HG02885 (cell line): ENCODE data around the gene PPP3CA.
"Not testable (repeated sequence)": the region's sequence is repeated elsewhere in the genome, so short reads cannot be mapped to it uniquely, and the experiment has no call there.

Source experiments
- ATAC-seq: cut with Tn5 transposase; IDR thresholded peaks from one replicate; pipeline ENCODE4 v1.9.1; 2021; ENCODE audit warnings: mild to moderate bottlenecking; ENCODE audit not compliant: unreplicated experiment, poor library complexity

Gene PPP3CA

GRCh38 chr4:101155945-101156344 lies 191.4 kb downstream of the PPP3CA start:
- ATAC-seq: no peak

GRCh38 chr4:101155368-101155767 lies 192.0 kb downstream of the PPP3CA start:
- ATAC-seq: no peak

- ATAC-seq: no peak
Measured at GRCh38 chr4:101153653-101154052, 193.7 kb downstream of the PPP3CA start.

- no peak for ATAC-seq
Measured at GRCh38 chr4:101152521-101152920, 194.8 kb downstream of the PPP3CA start.

GRCh38 chr4:101148551-101148950 lies 198.8 kb downstream of the PPP3CA start:
- no peak for ATAC-seq

GRCh38 chr4:101147283-101147682 lies 200.0 kb downstream of the PPP3CA start:
- ATAC-seq: no peak

- no peak for ATAC-seq
Measured at GRCh38 chr4:101145021-101145420, 202.3 kb downstream of the PPP3CA start.

GRCh38 chr4:101142259-101142658 lies 205.1 kb downstream of the PPP3CA start:
- ATAC-seq: peak; percentile 52

GRCh38 chr4:101141855-101142254 lies 205.5 kb downstream of the PPP3CA start:
- peak; percentile 11 for ATAC-seq

GRCh38 chr4:101141230-101141629 lies 206.1 kb downstream of the PPP3CA start:
- peak; percentile 37 for ATAC-seq

GRCh38 chr4:101140228-101140627 lies 207.1 kb downstream of the PPP3CA start:
- ATAC-seq: no peak

GRCh38 chr4:101136373-101137370 lies 210.7 kb downstream of the PPP3CA start:
- no peak for ATAC-seq

GRCh38 chr4:101135371-101136010 lies 211.8 kb downstream of the PPP3CA start:
- peak; percentile 74 for ATAC-seq

- ATAC-seq: not testable (repeated sequence)
Measured at GRCh38 chr4:101131058-101131457, 216.3 kb downstream of the PPP3CA start.

- not testable (repeated sequence) for ATAC-seq
Measured at GRCh38 chr4:101128898-101129297, 218.4 kb downstream of the PPP3CA start.

- no peak for ATAC-seq
Measured at GRCh38 chr4:101128473-101128872, 218.9 kb downstream of the PPP3CA start.

GRCh38 chr4:101127176-101127790 lies 220.0 kb downstream of the PPP3CA start:
- ATAC-seq: no peak

GRCh38 chr4:101126059-101126458 lies 221.3 kb downstream of the PPP3CA start:
- ATAC-seq: no peak

- ATAC-seq: no peak
Measured at GRCh38 chr4:101125045-101125942, 222.0 kb downstream of the PPP3CA start.

- ATAC-seq: no peak
Measured at GRCh38 chr4:101123231-101123630, 224.1 kb downstream of the PPP3CA start.
